Limb (tissue), 2 donors: ENCODE results near the gene HOXA11.

ENCODE experiments used
- DNase-seq, 2 donors: peaks; one replicate each; pipeline ENCODE4 v3.0.0-alpha.2; 2016; ENCODE audit errors: extremely low spot score in 2 of 2

The HOXA11 gene

GRCh38 chr7:27148756-27149641 lies 36.0 kb downstream of the HOXA11 start:
- peak in 1 of 2 donors; percentile 55 for DNase-seq

GRCh38 chr7:27148031-27148755 lies 36.8 kb downstream of the HOXA11 start:
- peak in 1 of 2 donors; percentile 53 for DNase-seq

GRCh38 chr7:27147199-27148030 lies 37.6 kb downstream of the HOXA11 start, which contains the start of gene HOXA6:
Gene HOXA6, minus strand, starts transcription at chr7:27147774. Its CDS starts 25 bp downstream, at chr7:27147749.
- DNase-seq, result peak in 1 of 2 donors; percentile 86

- DNase-seq, result peak in 1 of 2 donors; percentile 44
Observed at GRCh38 chr7:27146491-27147198, 38.4 kb downstream of the HOXA11 start.

- DNase-seq, result peak in 1 of 2 donors; percentile 45
Observed at GRCh38 chr7:27145914-27146412, 39.1 kb downstream of the HOXA11 start.

GRCh38 chr7:27145165-27145913 lies 39.7 kb downstream of the HOXA11 start:
- DNase-seq, result peak in 1 of 2 donors; percentile 68

GRCh38 chr7:27144781-27145164 lies 40.3 kb downstream of the HOXA11 start:
- DNase-seq, result peak in 1 of 2 donors; percentile 76

- DNase-seq, result no peak
Observed at GRCh38 chr7:27143950-27144780, 40.9 kb downstream of the HOXA11 start.

GRCh38 chr7:27143023-27143949 lies 41.7 kb downstream of the HOXA11 start, which contains the start of gene HOXA5:
Gene HOXA5, minus strand, starts transcription at chr7:27143681. Its CDS starts 74 bp downstream, at chr7:27143607.
- peak; percentile 86 to 93 for DNase-seq

GRCh38 chr7:27142580-27143022 lies 42.4 kb downstream of the HOXA11 start:
- DNase-seq, result no peak

- DNase-seq, result peak in 1 of 2 donors; percentile 68
Observed at GRCh38 chr7:27141923-27142579, 43.0 kb downstream of the HOXA11 start.

GRCh38 chr7:27141137-27141922 lies 43.7 kb downstream of the HOXA11 start:
- peak in 1 of 2 donors; percentile 42 for DNase-seq

- peak in 1 of 2 donors; percentile 52 for DNase-seq
Observed at GRCh38 chr7:27140126-27140857, 44.7 kb downstream of the HOXA11 start.

GRCh38 chr7:27139334-27140125 lies 45.5 kb downstream of the HOXA11 start:
- peak in 1 of 2 donors; percentile 63 for DNase-seq

- no peak for DNase-seq
Observed at GRCh38 chr7:27138985-27139333, 46.1 kb downstream of the HOXA11 start.
